Neuronal stem cell (in vitro differentiated cells): ENCODE data around the gene MBP.
A peak's percentile ranks its signal among the peaks of the same experiment; 100 is the strongest.

Experiments
- DNase-seq: peaks from one replicate; pipeline ENCODE4 v3.0.0-alpha.2; 2013; ENCODE audit warnings: low spot score
- H2AFZ ChIP-seq: one replicate; pipeline ENCODE4 v1.6.1; 2013; ENCODE audit warnings: mild to moderate bottlenecking, low read length, inconsistent platforms
- H2AK5ac ChIP-seq: 2 replicates; pipeline ENCODE4 v1.6.1; 2013; ENCODE audit warnings: low read depth, mild to moderate bottlenecking, inconsistent platforms, low read length, moderate library complexity, mixed read lengths
- H2BK120ac ChIP-seq: 2 replicates; pipeline ENCODE4 v1.6.1; 2013; ENCODE audit warnings: low read depth, mild to moderate bottlenecking, inconsistent platforms, low read length, moderate library complexity, mixed read lengths
- H2BK12ac ChIP-seq: one replicate; pipeline ENCODE4 v1.6.1; 2013; ENCODE audit warnings: low read length, inconsistent platforms
- H2BK15ac ChIP-seq: 2 replicates; pipeline ENCODE4 v1.6.1; 2013; ENCODE audit warnings: mild to moderate bottlenecking, low read length, inconsistent platforms, mixed read lengths
- H2BK5ac ChIP-seq: one replicate; pipeline ENCODE4 v1.6.1; 2013; ENCODE audit warnings: inconsistent platforms, mild to moderate bottlenecking, low read length, moderate library complexity
- H3K14ac ChIP-seq: one replicate; pipeline ENCODE4 v1.6.1; 2013; ENCODE audit warnings: low read length, inconsistent platforms
- H3K18ac ChIP-seq: 2 replicates; pipeline ENCODE4 v1.6.1; 2013; ENCODE audit warnings: low read length, inconsistent platforms
- H3K23ac ChIP-seq: 2 replicates; pipeline ENCODE4 v1.6.1; 2013; ENCODE audit warnings: low read depth, mild to moderate bottlenecking, mixed read lengths, low read length, inconsistent platforms; ENCODE audit not compliant: poor library complexity
- H3K27ac ChIP-seq: replicated peaks from 3 replicates; pipeline ENCODE4 v1.5.1; 2013; ENCODE audit warnings: low read length, inconsistent platforms
- H3K27me3 ChIP-seq, 3 experiments: 2 replicates each; pipeline ENCODE4 v1.6.1; 2013; ENCODE audit warnings: low read length in 3 of 3, mild to moderate bottlenecking in 2 of 3, inconsistent platforms in 1 of 3, low read depth in 1 of 3, mixed read lengths in 1 of 3, moderate library complexity in 1 of 3; ENCODE audit not compliant: control insufficient read depth in 3 of 3, insufficient read depth in 3 of 3
- H3K36me3 ChIP-seq, 2 donors: replicated peaks in 1 of 2; 2 replicates each; pipeline ENCODE4 v1.6.1; 2013; ENCODE audit warnings: low read length in 2 of 2; ENCODE audit not compliant: control insufficient read depth in 2 of 2, insufficient read depth in 2 of 2
- H3K4ac ChIP-seq: 2 replicates; pipeline ENCODE4 v1.6.1; 2013; ENCODE audit warnings: inconsistent platforms, mild to moderate bottlenecking, low read length, moderate library complexity
- H3K4me1 ChIP-seq, 2 donors: 1 replicate in 1 of 2; 2 replicates in 1 of 2; pipeline ENCODE4 v1.6.1; 2013; ENCODE audit warnings: low read length in 2 of 2, low read depth in 1 of 2; ENCODE audit not compliant: control insufficient read depth in 2 of 2, insufficient read depth in 1 of 2
- H3K4me2 ChIP-seq: one replicate; pipeline ENCODE4 v1.6.1; 2013; ENCODE audit warnings: mild to moderate bottlenecking, low read length, inconsistent platforms; ENCODE audit not compliant: insufficient read depth, poor library complexity, severe bottlenecking
- H3K4me3 ChIP-seq, 2 donors: 2 replicates each; pipeline ENCODE4 v1.5.1; 2013; ENCODE audit warnings: low read length in 2 of 2, mild to moderate bottlenecking in 2 of 2, inconsistent platforms in 1 of 2, moderate library complexity in 1 of 2
- H3K79me1 ChIP-seq: one replicate; pipeline ENCODE4 v1.6.1; 2013; ENCODE audit warnings: low read depth, mild to moderate bottlenecking, inconsistent platforms, low read length, moderate library complexity
- H3K9ac ChIP-seq: one replicate; pipeline ENCODE4 v1.6.1; 2013; ENCODE audit warnings: mild to moderate bottlenecking, low read depth, low read length, inconsistent platforms; ENCODE audit not compliant: poor library complexity
- H3K9me3 ChIP-seq, 2 donors: replicated peaks in 1 of 2; 2 replicates each; pipeline versions ENCODE3 to v1.6.1; 2013; ENCODE audit warnings: low read length in 2 of 2, mild to moderate bottlenecking in 2 of 2, inconsistent platforms in 1 of 2, low read depth in 1 of 2, mixed read lengths in 1 of 2, moderate library complexity in 1 of 2; ENCODE audit not compliant: control insufficient read depth in 2 of 2, insufficient read depth in 1 of 2
- H4K8ac ChIP-seq: one replicate; pipeline ENCODE4 v1.6.1; 2013; ENCODE audit warnings: low read depth, mild to moderate bottlenecking, inconsistent platforms, low read length, moderate library complexity
- H4K91ac ChIP-seq: one replicate; pipeline ENCODE4 v1.6.1; 2013; ENCODE audit warnings: low read length, low read depth, mild to moderate bottlenecking, inconsistent platforms; ENCODE audit not compliant: poor library complexity
- WGBS, 2 donors: extraction: QIAGEN DNeasy Blood & Tissue Kit; methylation state at CpG; one replicate each; pipeline ENCODE4 v1.1.7; 2013; ENCODE audit warnings: missing lambda C conversion rate in 2 of 2, mixed read lengths in 1 of 2; ENCODE audit not compliant: insufficient read length in 2 of 2, insufficient replicate concordance in 1 of 2; ENCODE audit errors: extremely low coverage in 2 of 2; 5-methylcytosine and 5-hydroxymethylcytosine counted together

MBP gene

DNA sequence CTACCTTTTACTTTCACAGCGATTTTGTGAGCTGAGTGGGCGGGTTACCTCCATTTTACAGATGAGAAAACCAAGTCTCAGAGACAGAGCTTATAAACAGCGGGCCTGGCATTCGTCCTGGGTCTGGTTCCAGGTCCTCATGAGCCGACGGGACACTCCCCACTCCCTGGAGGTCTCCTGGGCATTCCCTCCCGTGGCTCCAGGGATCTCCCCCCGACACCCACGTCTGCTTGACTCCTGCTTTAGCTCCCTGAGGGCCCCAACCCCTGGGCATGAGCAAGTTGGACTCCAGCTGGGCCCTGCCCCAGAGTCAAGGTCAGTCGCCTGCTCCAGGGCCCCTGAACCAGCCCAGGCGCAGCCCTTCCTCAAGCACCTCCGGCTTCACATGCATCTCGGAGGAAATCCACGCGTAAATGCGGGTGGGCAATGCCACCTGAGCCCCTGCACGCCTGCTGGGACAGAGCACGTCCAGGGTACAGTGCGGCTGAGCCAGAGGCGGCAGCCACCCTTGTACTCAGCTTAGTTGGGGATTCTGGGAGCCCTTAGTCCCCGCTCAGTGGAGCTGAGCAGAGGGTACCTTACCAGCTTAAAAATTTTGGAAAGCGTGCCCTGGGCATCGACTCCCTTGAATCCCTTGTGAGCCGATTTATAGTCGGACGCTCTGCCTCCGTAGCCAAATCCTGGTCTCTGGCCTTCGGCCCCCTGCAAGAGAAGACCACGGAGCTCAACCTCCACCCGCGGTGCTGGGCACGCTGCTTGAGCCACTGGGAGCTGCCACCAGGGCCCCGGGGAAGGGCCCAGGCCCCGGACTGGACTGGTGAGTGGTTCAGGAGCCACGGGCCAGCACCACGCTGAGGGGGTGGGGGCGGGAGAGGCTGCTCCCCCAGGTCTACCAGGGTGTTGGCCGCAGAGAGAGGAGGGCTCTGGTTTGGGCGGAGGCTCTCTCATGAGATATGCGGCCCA is 148.1 kb downstream of the MBP start:
- DNase-seq: no peak
- H3K23ac ChIP-seq: peak overlapping the region; percentile 13
- H2AK5ac ChIP-seq: peak overlapping the region; percentile 70
- no CpG with 5 or more reads among the region's 40 CpGs for WGBS, 2 donors
- H3K9me3 ChIP-seq: no peaks in the 10 kb centered on the region
- H2BK5ac ChIP-seq: peak overlapping the region; percentile 62
- no peak overlapping the region for H3K27ac ChIP-seq
- no peaks in the 10 kb centered on the region for H3K36me3 ChIP-seq
- H3K4me1 ChIP-seq: peaks cover 3 to 10% of the 10 kb centered on the region in 2 donors
- no peak overlapping the region for H3K4me2 ChIP-seq
- H3K14ac ChIP-seq: no peak overlapping the region
- no peak overlapping the region for H4K91ac ChIP-seq
- H3K4me3 ChIP-seq: no peak overlapping the region
- H3K79me1 ChIP-seq: no peaks in the 10 kb centered on the region
- H2AFZ ChIP-seq: no peak overlapping the region
- H4K8ac ChIP-seq: no peak overlapping the region
- H3K27me3 ChIP-seq: no peaks in the 10 kb centered on the region
- no peak overlapping the region for H3K9ac ChIP-seq
- no peak overlapping the region for H2BK12ac ChIP-seq
- H3K18ac ChIP-seq: peak overlapping the region; percentile 45
- no peak overlapping the region for H3K4ac ChIP-seq
- H2BK15ac ChIP-seq: peak overlapping the region; percentile 7
- H2BK120ac ChIP-seq: no peak overlapping the region

DNA sequence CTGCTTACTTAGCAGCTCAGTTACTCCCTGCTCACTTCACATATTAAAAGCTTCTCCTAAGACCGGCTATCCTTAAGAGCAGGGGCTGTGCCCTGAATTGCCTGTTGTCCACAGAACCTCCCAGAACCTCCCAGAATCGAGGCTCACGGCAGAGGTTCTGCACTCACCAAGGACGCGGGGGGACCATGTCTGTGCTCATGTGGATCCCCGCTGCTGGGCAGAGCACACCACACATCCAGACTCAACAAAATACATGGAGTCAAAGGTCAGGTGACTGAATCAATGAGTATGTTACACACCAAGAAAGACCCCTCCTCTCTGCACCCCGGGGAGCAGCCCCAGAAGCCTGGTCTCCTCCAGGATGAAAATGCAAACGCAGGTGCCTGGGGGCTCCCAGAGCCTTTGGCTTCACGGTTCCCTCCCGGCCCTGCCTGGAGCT is 149.0 kb downstream of the MBP start:
- H3K27ac ChIP-seq: no peak overlapping the region

DNA sequence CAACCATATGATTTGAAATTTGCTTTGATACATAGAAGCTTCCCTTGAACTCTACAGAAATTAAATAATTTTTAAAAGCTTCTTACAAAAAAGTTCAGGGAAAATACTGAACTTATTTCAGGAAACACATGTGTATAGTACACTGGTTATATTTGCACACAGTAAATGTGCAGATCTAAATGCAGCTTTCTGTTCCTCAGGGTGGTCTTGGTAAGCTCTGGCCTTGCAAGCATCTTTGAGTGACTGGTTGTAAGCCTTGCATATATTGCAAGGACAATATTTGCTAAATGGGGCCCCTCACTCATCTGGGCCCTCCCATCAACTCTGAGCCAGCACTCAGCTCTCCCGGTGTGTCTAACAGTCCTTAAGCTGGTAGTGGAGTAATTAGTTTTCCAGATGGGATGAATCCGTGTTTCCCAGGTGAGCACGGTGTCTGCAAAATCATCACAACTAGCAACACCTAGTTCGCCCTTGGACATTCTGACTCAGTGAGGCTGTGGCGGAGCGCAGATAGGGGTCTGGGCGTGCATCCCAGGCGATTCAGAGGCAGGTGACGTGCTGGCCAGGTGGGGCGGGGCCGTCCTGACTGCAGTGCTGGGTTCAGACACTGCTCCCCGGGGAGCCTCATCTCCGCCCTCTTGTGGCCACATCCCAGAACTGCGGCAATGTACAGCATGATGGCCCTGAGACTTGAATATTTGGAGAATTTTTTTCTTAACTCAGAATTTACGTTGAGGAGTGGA is 149.6 kb downstream of the MBP start:
- Histone ChIP-seq H3K18ac (no peak overlapping the region), H3K14ac (no peak overlapping the region), H3K79me1 (no peaks in the 10 kb centered on the region), H3K9me3 (no peaks in the 10 kb centered on the region), H3K4me1 (peaks cover 3 to 10% of the 10 kb centered on the region in 2 donors), H3K4me2 (no peak overlapping the region), H4K91ac (no peak overlapping the region), H3K23ac (no peak overlapping the region), H3K27ac (no peak overlapping the region), H3K9ac (no peak overlapping the region), H2AK5ac (no peak overlapping the region), H3K27me3 (no peaks in the 10 kb centered on the region), H2BK5ac (no peak overlapping the region), H2BK15ac (no peak overlapping the region), H2AFZ (peak overlapping the region; percentile 38), H3K4me3 (no peak overlapping the region), H2BK12ac (no peak overlapping the region), H2BK120ac (no peak overlapping the region), H3K4ac (no peak overlapping the region), H4K8ac (no peak overlapping the region), H3K36me3 (no peaks in the 10 kb centered on the region)
- WGBS, 2 donors: no CpG with 5 or more reads among the region's 15 CpGs
- peak; percentile 75 for DNase-seq

More for the DNA sequence above, 149.0 kb downstream of the MBP start:
- no peak overlapping the region for H2AK5ac ChIP-seq
- no peak overlapping the region for H3K4me2 ChIP-seq
- H3K36me3 ChIP-seq: no peaks in the 10 kb centered on the region
- H3K4ac ChIP-seq: no peak overlapping the region
- no peaks in the 10 kb centered on the region for H3K79me1 ChIP-seq
- H3K4me3 ChIP-seq: no peak overlapping the region
- H2AFZ ChIP-seq: peak overlapping the region; percentile 38
- no peak overlapping the region for H3K23ac ChIP-seq
- WGBS, 2 donors: no CpG with 5 or more reads among the region's 10 CpGs
- no peaks in the 10 kb centered on the region for H3K9me3 ChIP-seq
- no peak overlapping the region for H3K9ac ChIP-seq
- H3K14ac ChIP-seq: no peak overlapping the region
- no peak overlapping the region for H3K18ac ChIP-seq
- no peak for DNase-seq
- peak overlapping the region; percentile 7 for H2BK15ac ChIP-seq
- H4K8ac ChIP-seq: no peak overlapping the region
- H2BK12ac ChIP-seq: no peak overlapping the region
- no peak overlapping the region for H4K91ac ChIP-seq
- H2BK120ac ChIP-seq: no peak overlapping the region
- peaks cover 3 to 10% of the 10 kb centered on the region in 2 donors for H3K4me1 ChIP-seq
- no peaks in the 10 kb centered on the region for H3K27me3 ChIP-seq
- no peak overlapping the region for H2BK5ac ChIP-seq

DNA sequence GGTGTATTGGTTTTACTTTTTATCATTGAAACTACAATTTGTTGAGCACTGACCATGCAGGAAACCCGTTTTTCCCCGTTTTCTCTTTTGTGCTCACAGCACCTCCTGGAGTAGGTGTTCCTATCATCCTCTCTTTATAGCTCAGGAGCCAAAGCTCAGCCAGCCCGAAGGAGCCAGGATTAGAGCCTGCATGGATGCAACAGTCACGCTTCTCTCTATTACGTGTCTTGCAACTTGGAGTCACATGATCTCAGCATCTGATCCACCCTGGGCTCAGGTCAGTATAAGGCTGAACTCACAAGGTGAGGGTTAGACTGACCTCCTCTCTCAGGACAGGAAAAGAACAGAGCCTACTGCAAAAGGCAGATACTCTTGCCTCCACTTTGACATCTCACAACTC is 150.5 kb downstream of the MBP start:
- WGBS, 2 donors: no CpG with 5 or more reads among the region's 5 CpGs
- Histone ChIP-seq H3K9ac (no peak overlapping the region), H3K4ac (no peak overlapping the region), H3K4me3 (no peak overlapping the region), H2AK5ac (no peak overlapping the region), H2BK12ac (no peak overlapping the region), H4K91ac (no peak overlapping the region), H3K36me3 (no peaks in the 10 kb centered on the region), H2AFZ (no peak overlapping the region), H4K8ac (no peak overlapping the region), H3K23ac (no peak overlapping the region), H2BK5ac (no peak overlapping the region), H2BK120ac (no peak overlapping the region), H2BK15ac (no peak overlapping the region), H3K4me2 (no peak overlapping the region), H3K14ac (no peak overlapping the region), H3K79me1 (no peaks in the 10 kb centered on the region), H3K18ac (no peak overlapping the region), H3K4me1 (peaks cover 3 to 14% of the 10 kb centered on the region in 2 donors), H3K27me3 (no peaks in the 10 kb centered on the region), H3K9me3 (no peaks in the 10 kb centered on the region), H3K27ac (no peak overlapping the region)
- DNase-seq: no peak
